HG03378 (cell line): ENCODE measurements around the gene MATR3.

ENCODE experiments used
- ATAC-seq: cut with Tn5 transposase; IDR thresholded peaks from one replicate; pipeline ENCODE4 v1.9.1; 2021; ENCODE audit warnings: mild to moderate bottlenecking, moderate library complexity; ENCODE audit not compliant: unreplicated experiment

The MATR3 gene

DNA sequence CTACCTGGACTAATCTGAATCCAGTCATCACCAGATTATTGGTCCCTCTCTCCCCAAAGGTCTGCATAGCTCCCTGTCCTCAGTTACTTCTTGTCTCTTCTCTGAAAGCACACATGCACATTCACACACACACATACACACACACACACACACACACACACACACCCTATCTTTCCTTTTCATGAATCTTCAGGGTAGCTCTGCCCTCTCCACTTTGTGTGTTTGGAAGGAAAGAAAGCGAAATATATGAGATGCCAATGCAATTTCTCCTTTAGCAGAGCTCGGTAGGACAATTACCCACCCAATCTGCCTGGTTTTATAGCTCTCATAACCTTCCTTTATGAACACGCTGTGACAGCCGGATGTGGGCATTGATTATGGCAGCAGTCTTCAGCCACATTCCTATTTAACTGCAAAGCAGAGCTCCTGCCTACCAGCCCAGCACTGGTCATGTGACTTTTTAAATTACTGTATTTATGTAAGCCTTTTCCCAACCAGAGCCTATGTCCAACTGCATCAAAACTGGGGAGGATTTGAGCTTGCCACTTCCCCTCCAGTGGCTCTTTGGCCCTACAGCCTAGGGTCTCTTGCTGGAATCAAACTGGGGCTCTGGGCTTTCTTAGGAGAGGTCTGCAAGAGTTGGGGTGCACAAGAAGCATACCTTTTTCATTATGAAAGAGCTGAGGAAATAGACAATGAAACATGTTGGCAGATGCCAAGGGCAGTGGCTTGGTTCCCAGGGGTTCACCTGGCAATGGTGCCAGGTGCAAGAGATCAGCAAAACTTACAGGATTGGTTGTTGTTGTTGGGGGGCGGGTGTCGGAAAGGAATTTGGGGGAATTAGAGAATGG, 20.8 kb upstream of the MATR3 start:
- ATAC-seq = no peak

DNA sequence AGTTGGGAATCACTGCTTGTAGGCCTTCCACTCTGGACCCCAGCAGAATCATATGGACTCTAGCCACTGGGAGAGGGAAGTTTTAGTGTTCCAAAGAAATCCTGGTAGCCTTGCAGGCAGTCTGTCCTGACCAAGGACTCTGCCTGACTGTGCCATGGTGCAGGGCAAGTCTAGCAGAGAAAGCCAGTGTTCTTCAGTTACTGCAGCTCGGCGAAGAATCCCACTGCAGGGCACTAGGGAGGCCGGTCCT, 20.3 kb upstream of the MATR3 start:
- ATAC-seq = no peak

DNA sequence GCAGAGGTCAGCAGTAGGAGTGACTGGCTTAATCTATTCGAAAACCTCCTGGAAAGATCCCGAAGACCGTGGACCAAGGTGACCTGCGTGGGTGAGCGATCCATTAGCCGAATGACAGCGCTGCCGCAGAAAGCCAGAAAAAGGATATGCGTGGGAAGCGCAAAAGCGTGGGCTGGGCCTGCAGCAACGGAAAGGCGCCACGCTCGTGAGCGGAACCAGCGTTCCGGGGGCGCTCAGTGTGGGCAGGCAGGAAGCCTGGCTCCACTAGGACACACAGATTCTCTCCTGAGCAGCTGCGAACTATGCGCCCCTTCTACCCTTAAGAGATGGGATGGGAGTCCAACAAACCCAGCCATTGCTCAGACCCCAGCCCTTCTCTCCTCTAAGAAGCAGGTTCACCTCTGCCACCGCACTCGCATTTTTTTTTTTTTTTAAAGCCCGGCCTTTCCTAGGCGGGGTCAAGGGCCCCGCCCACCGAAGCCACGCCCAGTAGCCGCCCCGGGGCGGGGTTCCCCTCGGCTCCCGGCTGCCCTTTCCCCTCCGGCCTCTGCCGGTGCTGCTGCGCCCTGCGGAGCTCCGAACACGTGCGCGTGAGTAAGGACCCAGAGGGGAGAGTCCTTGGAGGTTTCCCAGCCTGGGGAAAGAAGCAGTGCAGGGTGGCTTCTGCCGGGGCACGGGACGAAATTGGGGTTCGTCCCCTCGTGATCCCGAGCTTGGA, 19.8 kb upstream of the MATR3 start:
- ATAC-seq = peak; percentile 69

- no peak for ATAC-seq
Measured at GRCh38 chr5:139275536-139275935, 18.0 kb upstream of the MATR3 start.

GRCh38 chr5:139275956-139276355, 17.6 kb upstream of the MATR3 start:
- no peak for ATAC-seq

GRCh38 chr5:139276426-139276825, 17.1 kb upstream of the MATR3 start:
- ATAC-seq = no peak

DNA sequence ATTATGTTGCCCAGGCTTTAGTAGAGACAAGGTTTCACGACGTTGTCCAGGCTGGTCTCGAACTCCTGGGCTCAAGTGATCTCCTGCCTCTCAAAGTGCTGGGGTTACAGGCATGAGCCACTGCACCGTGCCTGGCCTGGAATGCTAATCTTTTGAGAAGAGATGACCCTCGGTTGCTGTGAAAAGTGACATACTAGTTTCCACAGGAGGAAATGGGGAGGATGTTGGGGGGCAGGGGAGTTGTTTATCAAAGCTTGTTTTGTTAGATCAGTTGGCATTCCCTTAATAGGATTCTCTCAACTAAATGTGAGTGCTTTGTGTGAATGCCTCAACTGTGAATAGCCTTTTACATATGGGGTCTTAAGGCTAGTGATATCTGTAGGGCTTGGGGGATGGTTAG, 16.4 kb upstream of the MATR3 start:
- no peak for ATAC-seq

- no peak for ATAC-seq
Measured at GRCh38 chr5:139278540-139279274, 14.8 kb upstream of the MATR3 start.

DNA sequence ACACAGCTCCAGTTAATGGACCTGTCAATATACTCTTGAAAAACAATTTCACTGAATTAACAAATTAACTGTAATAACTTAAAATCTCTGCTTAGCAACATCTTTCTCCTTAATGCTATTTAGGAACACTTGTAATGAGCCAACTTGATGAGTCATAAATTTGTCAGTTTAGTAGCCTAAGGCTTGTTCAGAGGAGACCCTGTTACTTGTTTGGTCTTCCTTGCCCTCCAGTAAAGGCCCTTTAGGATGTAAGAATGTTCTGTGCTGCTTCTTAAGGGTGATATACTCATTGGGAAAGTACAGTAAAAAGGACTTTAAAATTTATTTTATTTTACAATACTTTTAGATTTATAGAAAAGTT, 11.4 kb upstream of the MATR3 start:
- no peak for ATAC-seq

- ATAC-seq = no peak
Measured at GRCh38 chr5:139283252-139284166, 10.0 kb upstream of the MATR3 start.

- no peak for ATAC-seq
Measured at GRCh38 chr5:139284295-139284694, 9.2 kb upstream of the MATR3 start.

DNA sequence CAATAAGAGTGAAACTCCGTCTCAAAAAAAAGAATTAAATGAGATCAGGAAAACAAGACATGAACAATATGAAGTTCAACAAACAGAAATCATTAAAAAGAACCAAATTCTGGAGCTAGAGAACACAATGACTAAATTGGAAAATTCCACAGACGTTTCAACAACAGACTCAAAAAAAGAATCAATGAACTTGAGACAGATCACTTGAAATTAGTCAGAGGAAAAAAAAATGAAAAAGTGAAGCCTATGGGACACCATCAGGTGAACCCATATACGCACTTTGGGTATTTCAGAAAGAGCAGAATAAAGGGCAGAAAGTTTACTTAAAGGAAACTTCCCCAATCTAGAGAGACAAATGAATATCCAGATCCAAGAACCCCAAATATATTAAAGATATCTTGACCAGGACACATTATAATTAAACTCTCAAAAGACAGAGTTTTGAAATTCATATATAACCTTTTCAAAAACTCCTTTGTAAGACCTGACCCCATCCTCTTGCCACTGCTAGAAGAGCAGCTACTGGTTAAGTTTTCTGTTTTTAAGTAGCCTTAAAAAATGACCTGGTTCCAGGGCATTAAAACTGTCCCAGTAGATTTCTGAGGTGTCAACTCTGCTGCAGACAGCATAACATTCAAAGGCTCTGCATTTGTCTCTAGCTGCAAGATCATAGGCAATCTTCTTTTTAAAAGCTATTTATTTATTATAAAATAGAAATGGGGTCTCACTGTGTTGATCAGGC, 7.7 kb upstream of the MATR3 start:
- ATAC-seq = no peak

DNA sequence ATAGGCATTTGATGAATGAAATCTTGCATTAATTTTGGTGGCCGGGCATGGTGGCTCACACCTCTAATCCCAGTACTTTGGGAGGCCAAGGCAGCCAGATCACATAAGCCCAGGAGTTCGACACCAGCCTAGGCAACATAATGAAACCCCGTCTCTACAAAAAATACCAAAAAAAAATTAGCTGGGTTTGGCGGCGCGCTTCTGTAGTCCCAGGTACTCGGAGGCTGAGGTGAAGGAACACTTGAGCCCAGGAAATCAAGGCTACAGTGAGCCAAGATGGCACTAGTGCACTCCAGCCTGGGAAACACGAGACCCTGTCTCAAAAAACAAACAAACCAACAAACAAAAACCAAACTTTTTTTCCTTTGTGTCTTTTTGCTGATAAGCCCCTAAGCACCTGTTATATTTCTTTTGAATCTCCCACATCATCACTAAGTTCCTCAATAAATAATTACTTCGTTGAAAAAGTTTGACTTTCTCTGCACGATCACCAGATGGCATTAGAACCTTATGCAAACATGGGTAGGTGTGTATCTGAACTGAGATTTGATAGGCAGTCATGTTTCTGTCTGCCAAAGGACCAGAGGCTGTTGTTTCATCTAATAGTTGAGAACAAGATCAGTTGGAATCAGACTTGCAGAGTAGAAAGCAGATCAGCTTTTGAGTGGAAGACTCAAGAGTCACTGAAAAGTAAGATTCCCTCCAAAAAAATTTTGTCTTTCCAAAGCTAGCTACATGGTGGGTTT, 5.5 kb upstream of the MATR3 start:
- ATAC-seq = no peak

DNA sequence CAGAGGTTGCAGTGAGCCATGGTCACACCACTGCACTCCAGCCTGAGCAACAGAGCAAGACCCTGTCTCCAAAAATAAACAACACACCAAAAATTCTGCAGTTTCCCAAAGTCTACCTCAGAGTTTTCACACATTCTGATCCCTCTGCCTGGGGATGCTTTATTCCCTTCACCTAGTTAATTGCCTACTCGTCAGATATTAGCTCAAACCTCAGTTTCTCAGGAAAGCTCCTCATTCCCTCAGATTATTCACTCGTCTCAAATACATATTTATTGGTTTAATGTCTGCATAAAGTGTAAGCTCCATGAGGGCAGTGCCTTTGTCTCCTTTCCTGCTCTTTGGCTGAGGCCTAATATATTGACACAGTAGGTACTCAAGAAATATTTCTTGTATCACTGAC, 2.5 kb upstream of the MATR3 start:
- ATAC-seq = no peak

DNA sequence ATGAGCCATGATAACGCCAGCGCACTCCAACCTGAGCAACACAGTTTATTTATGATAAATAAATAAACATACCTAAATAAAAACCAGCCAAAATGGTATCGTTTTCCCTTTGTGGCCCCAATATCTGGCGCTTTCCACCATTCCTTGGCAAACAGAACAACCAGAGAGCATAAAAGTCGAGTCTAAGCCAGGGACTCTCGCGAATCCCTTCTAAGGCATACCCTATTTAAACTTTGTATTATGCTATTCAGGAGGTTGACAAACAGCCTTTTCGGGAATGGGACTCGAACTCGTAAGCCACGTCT, 386 bp upstream of the MATR3 start:
- peak; percentile 4 for ATAC-seq

GRCh38 chr5:139294374-139295165, 1.0 kb downstream of the MATR3 start:
- peak; percentile 8 for ATAC-seq

GRCh38 chr5:139295346-139296057, 2.0 kb downstream of the MATR3 start:
- no peak for ATAC-seq

- no peak for ATAC-seq
Measured at GRCh38 chr5:139296198-139296597, 2.7 kb downstream of the MATR3 start.
